ENCODE results near the gene NABP2.
A peak's percentile ranks its signal among the peaks of the same experiment; 100 is the strongest.

- 0 out of 2 replicates have a peak, but pooled peaks have one; percentile 16 for TF ChIP-seq CTCF (conservative IDR thresholded peaks at IDR 0.05; ENCODE audit: low read depth, low read length)
- no peak for TF ChIP-seq RCOR1 (IDR thresholded peaks at IDR 0.05; ENCODE audit: insufficient replicate concordance, low read length)
- no peak for TF ChIP-seq MAFK (IDR thresholded peaks at IDR 0.05; ENCODE audit: low read depth, low read length)
- TF ChIP-seq, protein P1, sequence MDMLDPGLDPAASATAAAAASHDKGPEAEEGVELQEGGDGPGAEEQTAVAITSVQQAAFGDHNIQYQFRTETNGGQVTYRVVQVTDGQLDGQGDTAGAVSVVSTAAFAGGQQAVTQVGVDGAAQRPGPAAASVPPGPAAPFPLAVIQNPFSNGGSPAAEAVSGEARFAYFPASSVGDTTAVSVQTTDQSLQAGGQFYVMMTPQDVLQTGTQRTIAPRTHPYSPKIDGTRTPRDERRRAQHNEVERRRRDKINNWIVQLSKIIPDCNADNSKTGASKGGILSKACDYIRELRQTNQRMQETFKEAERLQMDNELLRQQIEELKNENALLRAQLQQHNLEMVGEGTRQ (IDR thresholded peaks at IDR 0.05; ENCODE audit: low read depth, low read length), result no peak
- TF ChIP-seq POLR2A (IDR thresholded peaks at IDR 0.05; ENCODE audit: low read depth, low read length), result peak; percentile 93
- TF ChIP-seq RFX5 (IDR thresholded peaks at IDR 0.05; ENCODE audit: low read depth, low read length), result no peak
- TF ChIP-seq MXI1 (IDR thresholded peaks at IDR 0.05; ENCODE audit: borderline replicate concordance, low read depth, low read length), result no peak
- TF ChIP-seq RAD21 (IDR thresholded peaks at IDR 0.05; ENCODE audit: low read length), result no peak
- no peak for TF ChIP-seq SMC3 (IDR thresholded peaks at IDR 0.05; ENCODE audit: low read depth, low read length)
- TF ChIP-seq BHLHE40 (IDR thresholded peaks at IDR 0.05; ENCODE audit: low read depth, low read length), result peak; percentile 48
- 0 out of 2 replicates have a peak, but pooled peaks have one; percentile 2 for TF ChIP-seq NFE2L2 (IDR thresholded peaks at IDR 0.05; ENCODE audit: low read depth, low read length)
These were observed 2.2 kb upstream of the NABP2 start, which contains the start of gene RNF41 for GRCh38 chr12:56221757-56222530.
